ENCODE measurements around the gene SSBP1. TPM values are rescaled to one million over a fixed set of nuclear protein-coding genes. Genes with fewer than 3 reads are reported as not detected.
"Not testable (repeated sequence)": the region's sequence is repeated elsewhere in the genome, so short reads cannot be mapped to it uniquely, and the experiment has no call there.

SSBP1 gene
- total and polyA plus RNA-seq, 2 of the 8 experiments (the other 6 are each of a cell fraction or from before 2014, with no cell fraction given): 136 to 254 TPM

- not testable (repeated sequence) for H4K91ac ChIP-seq (replicated peaks; ENCODE audit: insufficient read length, low read length); H3K4me3 ChIP-seq (ENCODE audit: extremely low read depth in 1 of 4, insufficient read depth in 2 of 4, low read depth in 3 of 4, low read length in 4 of 4); H3K27ac ChIP-seq (ENCODE audit: low read depth, low read length); H3K36me3 ChIP-seq (ENCODE audit: control insufficient read depth in 2 of 4, insufficient read depth in 4 of 4, low read length in 3 of 4); H4K20me1 ChIP-seq (replicated peaks in 1 of 2; ENCODE audit: control insufficient read depth in 1 of 2, insufficient read depth in 2 of 2, low read length in 2 of 2); H3K4ac ChIP-seq (replicated peaks; ENCODE audit: insufficient read length, low read depth, low read length); H2AFZ ChIP-seq (ENCODE audit: low read length); H3K9ac ChIP-seq (replicated peaks in 1 of 4; ENCODE audit: extremely low read depth in 1 of 4, low read depth in 3 of 4, low read length in 3 of 4); H2BK12ac ChIP-seq (ENCODE audit: low read depth, low read length); H4K5ac ChIP-seq (ENCODE audit: insufficient read length, low read depth, low read length); H3K18ac ChIP-seq (ENCODE audit: extremely low read depth, low read length); H3K79me1 ChIP-seq (ENCODE audit: low read depth, low read length); H3K4me2 ChIP-seq (ENCODE audit: insufficient read depth in 1 of 2, low read depth in 2 of 2, low read length in 2 of 2); H3K4me1 ChIP-seq (replicated peaks in 1 of 4; ENCODE audit: control insufficient read depth in 3 of 4, insufficient read depth in 4 of 4, low read length in 3 of 4); H3K14ac ChIP-seq (ENCODE audit: insufficient read length); DNase-seq (ENCODE audit: low read depth in 1 of 2, low spot score in 2 of 2); H3K23me2 ChIP-seq (ENCODE audit: low read depth, low read length); FAIRE-seq; H2BK5ac ChIP-seq (ENCODE audit: low read depth, low read length); H2BK120ac ChIP-seq (replicated peaks; ENCODE audit: low read depth, low read length); H3K27me3 ChIP-seq (replicated peaks in 1 of 4; ENCODE audit: control insufficient read depth in 3 of 4, extremely low read depth in 1 of 4, insufficient read depth in 3 of 4, low read length in 3 of 4); H2BK20ac ChIP-seq (ENCODE audit: low read length); H4K8ac ChIP-seq (ENCODE audit: extremely low read depth, insufficient read depth, low read length); H2BK15ac ChIP-seq (ENCODE audit: low read length); H3K56ac ChIP-seq (replicated peaks; ENCODE audit: insufficient read length, low read depth, low read length); H3K9me3 ChIP-seq (ENCODE audit: insufficient read depth in 2 of 2, low read depth in 1 of 2, low read length in 1 of 2); H2AK5ac ChIP-seq (ENCODE audit: low read depth, low read length); H3K23ac ChIP-seq (ENCODE audit: insufficient read length)
- ChIA-PET CTCF (ENCODE audit: partially characterized antibody) (interaction anchor here (0.7 to 8.5 kb wide), 5 partner anchors 14 to 97 kb away, joined by 3 to 62 read pairs (median 3); no protein-coding TSS in a partner anchor), POLR2A (ENCODE audit: partially characterized antibody) (interaction anchor here (1.6 kb wide), 1 partner anchor 49 kb away, joined by 7 read pairs; the partner anchor contains the start of gene SSBP1)
- peaks cover 0 to 36% of the 10 kb centered on the region in 2 experiments; a peak in 2 of 4 replicates for H3K79me2 ChIP-seq (ENCODE audit: control insufficient read depth in 1 of 2, insufficient read depth in 2 of 2, low read length in 2 of 2)
- WGBS, 2 experiments (ENCODE audit: extremely low coverage in 1 of 2, insufficient coverage in 1 of 2, insufficient read length in 1 of 2, insufficient replicate concordance in 2 of 2, low coverage in 1 of 2, low lambda C conversion rate in 2 of 2, missing lambda C conversion rate in 1 of 2): 92% methylated on average over 3 of the region's 3 CpGs; no CpG with 5 or more reads in 1 of the 2 experiments
Measured at GRCh38 chr7:141689072-141689825, 48.9 kb upstream of the SSBP1 start.
